Liver (tissue), 9 donors: ENCODE measurements around the gene FMN1. TPM values are rescaled to one million over a fixed set of nuclear protein-coding genes. Genes with fewer than 3 reads are reported as not detected.

ENCODE experiments used
- DNase-seq: peaks from one replicate; pipeline ENCODE4 v3.0.0-alpha.2; 2017; ENCODE audit warnings: low spot score
- H3K27ac ChIP-seq, 2 donors: one replicate each; pipeline ENCODE4 v1.7.0; 2013; ENCODE audit warnings: inconsistent platforms in 2 of 2, low read length in 2 of 2, control low read depth in 1 of 2, low read depth in 1 of 2, mild to moderate bottlenecking in 1 of 2
- H3K27me3 ChIP-seq, 4 donors: one replicate each; pipeline versions ENCODE4 v1.6.1 to v1.7.0; 2013; ENCODE audit warnings: low read length in 3 of 4, inconsistent platforms in 1 of 4, mild to moderate bottlenecking in 1 of 4, moderate library complexity in 1 of 4; ENCODE audit not compliant: control insufficient read depth in 4 of 4, insufficient read depth in 4 of 4
- H3K36me3 ChIP-seq, 4 donors: one replicate each; pipeline versions ENCODE4 v1.6.1 to v1.7.0; 2013; ENCODE audit warnings: low read length in 3 of 4, mild to moderate bottlenecking in 3 of 4, low read depth in 1 of 4, moderate library complexity in 1 of 4; ENCODE audit not compliant: control insufficient read depth in 4 of 4, insufficient read depth in 3 of 4
- H3K4me1 ChIP-seq, 4 donors: one replicate each; pipeline versions ENCODE4 v1.6.1 to v1.7.0; 2013; ENCODE audit warnings: low read length in 3 of 4, mild to moderate bottlenecking in 3 of 4, moderate library complexity in 1 of 4; ENCODE audit not compliant: control insufficient read depth in 4 of 4, insufficient read depth in 4 of 4
- H3K4me3 ChIP-seq, 3 donors: one replicate each; pipeline versions ENCODE4 v1.6.1 to v1.7.0; 2013; ENCODE audit warnings: low read length in 3 of 3, control low read depth in 1 of 3, low read depth in 1 of 3, mild to moderate bottlenecking in 1 of 3
- H3K9ac ChIP-seq, 2 donors: one replicate each; pipeline ENCODE4 v1.7.0; 2013; ENCODE audit warnings: low read length in 2 of 2, mild to moderate bottlenecking in 2 of 2, moderate library complexity in 2 of 2, control low read depth in 1 of 2, low read depth in 1 of 2
- H3K9me3 ChIP-seq, 4 donors: one replicate each; pipeline versions ENCODE4 v1.6.1 to v1.7.0; 2013; ENCODE audit warnings: low read length in 3 of 4; ENCODE audit not compliant: control insufficient read depth in 4 of 4
- ATF3 ChIP-seq: IDR thresholded peaks from 2 replicates; pipeline ENCODE4 v1.6.1; 2016; ENCODE audit warnings: antibody characterized with exemption
- CTCF ChIP-seq: fragments of 150-350 bp; IDR thresholded peaks from 2 replicates; pipeline ENCODE4 v1.5.1; 2017; ENCODE audit warnings: improper control_type of control experiment, low read depth, low read length; ENCODE audit not compliant: missing input control
- EGR1 ChIP-seq, 2 donors: IDR thresholded peaks; 2 replicates each; pipeline ENCODE4 v1.6.1; 2016 to 2018; ENCODE audit warnings: antibody characterized with exemption in 2 of 2, low read depth in 2 of 2
- FOXA1 ChIP-seq: IDR thresholded peaks from 2 replicates; pipeline ENCODE4 v1.6.1; 2016; ENCODE audit warnings: antibody characterized with exemption
- FOXA2 ChIP-seq: IDR thresholded peaks from 2 replicates; pipeline ENCODE4 v1.6.1; 2016; ENCODE audit warnings: antibody characterized with exemption
- HNF4A ChIP-seq, 2 donors: conservative IDR thresholded peaks; 2 replicates each; pipeline ENCODE4 v1.6.1; 2016; ENCODE audit warnings: antibody characterized with exemption in 2 of 2, mild to moderate bottlenecking in 2 of 2
- HNF4G ChIP-seq: IDR thresholded peaks from 2 replicates; pipeline ENCODE4 v1.6.1; 2016; ENCODE audit warnings: antibody characterized with exemption
- JUND ChIP-seq, 2 donors: IDR thresholded peaks; 2 replicates each; pipeline ENCODE4 v1.6.1; 2016; ENCODE audit warnings: antibody characterized with exemption in 2 of 2
- MAX ChIP-seq: IDR thresholded peaks from 2 replicates; pipeline ENCODE4 v1.6.1; 2016; ENCODE audit warnings: antibody characterized with exemption
- NR2F2 ChIP-seq: IDR thresholded peaks from 2 replicates; pipeline ENCODE4 v1.6.1; 2016; ENCODE audit warnings: antibody characterized with exemption
- RAD21 ChIP-seq, 2 donors: IDR thresholded peaks; 2 replicates each; pipeline ENCODE4 v1.6.1; 2016; ENCODE audit warnings: antibody characterized with exemption in 2 of 2, mild to moderate bottlenecking in 2 of 2
- REST ChIP-seq: IDR thresholded peaks from 2 replicates; pipeline ENCODE4 v1.6.1; 2016; ENCODE audit warnings: antibody characterized with exemption, mild to moderate bottlenecking
- RXRA ChIP-seq, 2 donors: IDR thresholded peaks; 2 replicates each; pipeline ENCODE4 v1.6.1; 2017 to 2018; ENCODE audit warnings: antibody characterized with exemption in 2 of 2, mild to moderate bottlenecking in 1 of 2
- SP1 ChIP-seq: IDR thresholded peaks from 2 replicates; pipeline ENCODE4 v1.6.1; 2018; ENCODE audit warnings: antibody characterized with exemption, mild to moderate bottlenecking
- TAF1 ChIP-seq: conservative IDR thresholded peaks from 2 replicates; pipeline ENCODE4 v1.6.1; 2016; ENCODE audit warnings: antibody characterized with exemption, mild to moderate bottlenecking
- YY1 ChIP-seq: IDR thresholded peaks from 2 replicates; pipeline ENCODE4 v1.6.1; 2016; ENCODE audit warnings: antibody characterized with exemption, mild to moderate bottlenecking
- ZBTB33 ChIP-seq: IDR thresholded peaks from 2 replicates; pipeline ENCODE4 v1.6.1; 2016; ENCODE audit warnings: antibody characterized with exemption
- WGBS: extraction: QIAGEN DNeasy Blood & Tissue Kit; methylation state at CpG from one replicate; pipeline ENCODE4 v1.1.7; 2013; 5-methylcytosine and 5-hydroxymethylcytosine counted together
- polyA plus RNA-seq, 2 donors: library from polyadenylated mRNA; stranded (reverse) in 1 of 2; unstranded in 1 of 2; fragments of 200-250 nt in 1 of 2; fragments of >200 nt in 1 of 2; fragmentation: Nextera tagmentation in 1 of 2; extraction: Ambion mirVana in 1 of 2; gene quantifications; one replicate each; pipeline versions ENCODE4 v1.2.1 to v1.2.3, GENCODE V29; 2013 to 2015
- total RNA-seq, 2 donors: library from RNA; depleted of rRNA; stranded (reverse); fragments of >200 nt; gene quantifications; one replicate each; pipeline ENCODE4 v1.2.3, GENCODE V29; 2014
- donor health status: healthy.
- donor health status: healthy.
- donor health status: healthy.
- donor health status: healthy.
- donor health status: healthy.

FMN1 gene
- total and polyA plus RNA-seq, 4 donors = 0.21 to 5.4 (median 0.53) TPM

- H3K9ac ChIP-seq = no peak overlapping the region
- H3K4me1 ChIP-seq = no peaks in the 10 kb centered on the region
- 62% methylated on average over 3 of the region's 3 CpGs for WGBS
- no peaks in the 10 kb centered on the region for H3K27me3 ChIP-seq
- H3K4me3 ChIP-seq = no peak overlapping the region
- TF ChIP-seq FOXA1 = no peak
- TF ChIP-seq MAX = no peak
- TF ChIP-seq ATF3 = no peak
- TF ChIP-seq NR2F2 = no peak
- TF ChIP-seq REST = no peak
- TF ChIP-seq RXRA (IDR thresholded peaks at IDR 0.05) = no peak
- TF ChIP-seq SP1 = no peak
- no peak for TF ChIP-seq HNF4A (conservative IDR thresholded peaks at IDR 0.05)
- TF ChIP-seq ZBTB33 = no peak
- TF ChIP-seq EGR1 (IDR thresholded peaks at IDR 0.05; ENCODE audit: low read depth in 2 of 2) = no peak
- no peak for TF ChIP-seq FOXA2
- TF ChIP-seq TAF1 = no peak
- TF ChIP-seq JUND (IDR thresholded peaks at IDR 0.05) = no peak
- no peak for TF ChIP-seq YY1
- TF ChIP-seq CTCF = no peak
- TF ChIP-seq RAD21 (IDR thresholded peaks at IDR 0.05) = no peak
- no peak for TF ChIP-seq HNF4G
- peaks cover 0 to 2% (median 0%) of the 10 kb centered on the region in 4 donors for H3K9me3 ChIP-seq
- no peak for DNase-seq
- H3K27ac ChIP-seq = no peak overlapping the region
- H3K36me3 ChIP-seq = no peaks in the 10 kb centered on the region
These were observed 443.5 kb downstream of the FMN1 start for GRCh38 chr15:32750979-32751378.

GRCh38 chr15:32747921-32748342, 446.6 kb downstream of the FMN1 start:
- WGBS = 92% methylated on average over 4 of the region's 4 CpGs
- Histone ChIP-seq H3K9ac (no peak overlapping the region), H3K27me3 (no peaks in the 10 kb centered on the region), H3K9me3 (peaks cover 0 to 2% (median 0%) of the 10 kb centered on the region in 4 donors), H3K36me3 (no peaks in the 10 kb centered on the region), H3K4me1 (no peaks in the 10 kb centered on the region), H3K27ac (no peak overlapping the region), H3K4me3 (no peak overlapping the region)
- TF ChIP-seq RAD21 (IDR thresholded peaks at IDR 0.05) = no peak
- TF ChIP-seq NR2F2 = no peak
- TF ChIP-seq RXRA (IDR thresholded peaks at IDR 0.05) = no peak
- TF ChIP-seq REST = no peak
- TF ChIP-seq FOXA1 = no peak
- no peak for DNase-seq
